Liver (tissue), 3 donors: ENCODE measurements around the gene OSBPL1A.

Source experiments
- CTCF ChIP-seq: fragments of 150-350 bp; IDR thresholded peaks from 2 replicates; pipeline ENCODE4 v1.5.1; 2017; ENCODE audit warnings: improper control_type of control experiment, low read depth, low read length; ENCODE audit not compliant: missing input control
- EGR1 ChIP-seq, 2 donors: IDR thresholded peaks; 2 replicates each; pipeline ENCODE4 v1.6.1; 2016 to 2018; ENCODE audit warnings: antibody characterized with exemption in 2 of 2, low read depth in 2 of 2
- GABPA ChIP-seq, 2 donors: IDR thresholded peaks in 1 of 2; conservative IDR thresholded peaks in 1 of 2; 2 replicates each; pipeline ENCODE4 v1.6.1; 2016; ENCODE audit warnings: antibody characterized with exemption in 2 of 2, mild to moderate bottlenecking in 1 of 2, moderate library complexity in 1 of 2
- HNF4G ChIP-seq: IDR thresholded peaks from 2 replicates; pipeline ENCODE4 v1.6.1; 2016; ENCODE audit warnings: antibody characterized with exemption
- JUND ChIP-seq, 2 donors: IDR thresholded peaks; 2 replicates each; pipeline ENCODE4 v1.6.1; 2016; ENCODE audit warnings: antibody characterized with exemption in 2 of 2
- MAX ChIP-seq: IDR thresholded peaks from 2 replicates; pipeline ENCODE4 v1.6.1; 2016; ENCODE audit warnings: antibody characterized with exemption
- NR2F2 ChIP-seq: IDR thresholded peaks from 2 replicates; pipeline ENCODE4 v1.6.1; 2016; ENCODE audit warnings: antibody characterized with exemption
- RAD21 ChIP-seq, 2 donors: IDR thresholded peaks; 2 replicates each; pipeline ENCODE4 v1.6.1; 2016; ENCODE audit warnings: antibody characterized with exemption in 2 of 2, mild to moderate bottlenecking in 2 of 2
- TAF1 ChIP-seq: conservative IDR thresholded peaks from 2 replicates; pipeline ENCODE4 v1.6.1; 2016; ENCODE audit warnings: antibody characterized with exemption, mild to moderate bottlenecking
- YY1 ChIP-seq: IDR thresholded peaks from 2 replicates; pipeline ENCODE4 v1.6.1; 2016; ENCODE audit warnings: antibody characterized with exemption, mild to moderate bottlenecking
- ZBTB33 ChIP-seq: IDR thresholded peaks from 2 replicates; pipeline ENCODE4 v1.6.1; 2016; ENCODE audit warnings: antibody characterized with exemption
- TF ChIP-seq, protein P1 (sequence below): IDR thresholded peaks from 2 replicates; pipeline ENCODE4 v1.6.1; 2016; ENCODE audit warnings: antibody characterized with exemption, mild to moderate bottlenecking
- donor health status: healthy.
- donor health status: healthy.

DNA sequence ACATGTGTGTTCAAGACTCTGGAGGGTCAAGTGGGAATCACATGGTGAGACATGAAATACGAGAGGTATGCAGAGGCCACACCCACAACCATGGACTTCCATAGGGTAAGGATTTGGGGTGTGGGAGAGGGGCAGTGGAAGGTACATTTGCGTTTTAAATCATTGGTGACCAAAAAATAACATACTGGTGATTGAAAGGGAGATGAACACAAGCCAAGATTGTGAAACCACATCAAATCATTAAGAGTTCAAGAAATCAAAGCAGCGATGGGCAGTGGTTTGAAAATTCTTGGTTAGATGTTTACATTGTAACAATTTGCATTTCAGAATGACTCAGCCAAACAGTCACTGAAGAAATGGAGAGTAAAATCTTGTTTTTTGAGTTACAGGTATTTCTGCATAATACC is 260.7 kb downstream of the OSBPL1A start:
- no peak for TF ChIP-seq CTCF
- peak; percentile 25 for TF ChIP-seq YY1
- peak; percentile 16 for TF ChIP-seq ZBTB33
- no peak for TF ChIP-seq MAX
- TF ChIP-seq GABPA (IDR thresholded peaks at IDR 0.05 in 1 of 2, conservative IDR thresholded peaks at IDR 0.05 in 1 of 2), result no peak
- TF ChIP-seq RAD21 (IDR thresholded peaks at IDR 0.05), result no peak
- no peak for TF ChIP-seq HNF4G
- TF ChIP-seq TAF1, result no peak
- TF ChIP-seq EGR1 (IDR thresholded peaks at IDR 0.05; ENCODE audit: low read depth in 2 of 2), result no peak
- TF ChIP-seq, protein P1, sequence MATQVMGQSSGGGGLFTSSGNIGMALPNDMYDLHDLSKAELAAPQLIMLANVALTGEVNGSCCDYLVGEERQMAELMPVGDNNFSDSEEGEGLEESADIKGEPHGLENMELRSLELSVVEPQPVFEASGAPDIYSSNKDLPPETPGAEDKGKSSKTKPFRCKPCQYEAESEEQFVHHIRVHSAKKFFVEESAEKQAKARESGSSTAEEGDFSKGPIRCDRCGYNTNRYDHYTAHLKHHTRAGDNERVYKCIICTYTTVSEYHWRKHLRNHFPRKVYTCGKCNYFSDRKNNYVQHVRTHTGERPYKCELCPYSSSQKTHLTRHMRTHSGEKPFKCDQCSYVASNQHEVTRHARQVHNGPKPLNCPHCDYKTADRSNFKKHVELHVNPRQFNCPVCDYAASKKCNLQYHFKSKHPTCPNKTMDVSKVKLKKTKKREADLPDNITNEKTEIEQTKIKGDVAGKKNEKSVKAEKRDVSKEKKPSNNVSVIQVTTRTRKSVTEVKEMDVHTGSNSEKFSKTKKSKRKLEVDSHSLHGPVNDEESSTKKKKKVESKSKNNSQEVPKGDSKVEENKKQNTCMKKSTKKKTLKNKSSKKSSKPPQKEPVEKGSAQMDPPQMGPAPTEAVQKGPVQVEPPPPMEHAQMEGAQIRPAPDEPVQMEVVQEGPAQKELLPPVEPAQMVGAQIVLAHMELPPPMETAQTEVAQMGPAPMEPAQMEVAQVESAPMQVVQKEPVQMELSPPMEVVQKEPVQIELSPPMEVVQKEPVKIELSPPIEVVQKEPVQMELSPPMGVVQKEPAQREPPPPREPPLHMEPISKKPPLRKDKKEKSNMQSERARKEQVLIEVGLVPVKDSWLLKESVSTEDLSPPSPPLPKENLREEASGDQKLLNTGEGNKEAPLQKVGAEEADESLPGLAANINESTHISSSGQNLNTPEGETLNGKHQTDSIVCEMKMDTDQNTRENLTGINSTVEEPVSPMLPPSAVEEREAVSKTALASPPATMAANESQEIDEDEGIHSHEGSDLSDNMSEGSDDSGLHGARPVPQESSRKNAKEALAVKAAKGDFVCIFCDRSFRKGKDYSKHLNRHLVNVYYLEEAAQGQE, result no peak
- no peak for TF ChIP-seq NR2F2
- peak in 1 of 2 donors; percentile 31 for TF ChIP-seq JUND (IDR thresholded peaks at IDR 0.05)
